GM18873 (cell line): ENCODE data around the gene LRRC8B.
"Not testable (repeated sequence)": the region's sequence is repeated elsewhere in the genome, so short reads cannot be mapped to it uniquely, and the experiment has no call there.

Experiments used
- ATAC-seq: cut with Tn5 transposase; IDR thresholded peaks from one replicate; pipeline ENCODE4 v1.9.1; 2021; ENCODE audit warnings: mild to moderate bottlenecking, moderate library complexity, moderate number of reproducible peaks; ENCODE audit not compliant: unreplicated experiment, low FRiP score

The LRRC8B gene

GRCh38 chr1:89523572-89524368 lies 859 bp upstream of the LRRC8B start:
- ATAC-seq: peak; percentile 7

- no peak for ATAC-seq
These were observed 683 bp downstream of the LRRC8B start for GRCh38 chr1:89525169-89525855.

- ATAC-seq: no peak
These were observed 2.6 kb downstream of the LRRC8B start for GRCh38 chr1:89527256-89527655.

GRCh38 chr1:89527750-89528381 lies 3.2 kb downstream of the LRRC8B start:
- ATAC-seq: no peak

GRCh38 chr1:89528382-89528780 lies 3.8 kb downstream of the LRRC8B start:
- ATAC-seq: no peak

- ATAC-seq: no peak
These were observed 4.6 kb downstream of the LRRC8B start for GRCh38 chr1:89529196-89529595.

GRCh38 chr1:89530444-89531089 lies 5.9 kb downstream of the LRRC8B start:
- ATAC-seq: no peak

GRCh38 chr1:89531480-89532139 lies 7.0 kb downstream of the LRRC8B start:
- no peak for ATAC-seq

- ATAC-seq: no peak
These were observed 7.6 kb downstream of the LRRC8B start for GRCh38 chr1:89532228-89532627.

- ATAC-seq: no peak
These were observed 8.2 kb downstream of the LRRC8B start for GRCh38 chr1:89532866-89533265.

- no peak for ATAC-seq
These were observed 10.9 kb downstream of the LRRC8B start for GRCh38 chr1:89535537-89535936.

- ATAC-seq: no peak
These were observed 12.1 kb downstream of the LRRC8B start for GRCh38 chr1:89536555-89537341.

GRCh38 chr1:89538361-89538760 lies 13.7 kb downstream of the LRRC8B start:
- no peak for ATAC-seq

GRCh38 chr1:89539128-89539527 lies 14.5 kb downstream of the LRRC8B start:
- no peak for ATAC-seq

GRCh38 chr1:89540406-89540970 lies 15.9 kb downstream of the LRRC8B start:
- ATAC-seq: no peak

GRCh38 chr1:89542345-89542744 lies 17.7 kb downstream of the LRRC8B start:
- ATAC-seq: no peak

GRCh38 chr1:89543632-89544031 lies 19.0 kb downstream of the LRRC8B start:
- not testable (repeated sequence) for ATAC-seq

- no peak for ATAC-seq
These were observed 20.8 kb downstream of the LRRC8B start for GRCh38 chr1:89545264-89546038.
